Caco-2 (cell line): ENCODE data around the gene IL33. TPM values are rescaled to one million over a fixed set of nuclear protein-coding genes. Genes with fewer than 3 reads are reported as not detected.

Source experiments
- BruUV-seq: library from RNA; stranded (reverse); fragments of 400-500 nt; replicated peaks from 2 replicates; lab custom pipeline; 2021; lab: Mats Ljungman, UMichigan
- CTCF ChIA-PET: fragments of 300-600 bp; sonication (Branson Sonifier 250); formaldehyde crosslinking; loops from one replicate; lab custom pipeline; 2022; ENCODE audit warnings: antibody characterized with exemption; lab: Charles Lee
- POLR2A ChIA-PET: fragments of 300-600 bp; sonication (Branson Sonifier 250); formaldehyde crosslinking; loops from one replicate; lab custom pipeline; 2022; ENCODE audit warnings: antibody characterized with exemption; lab: Charles Lee
- DNase-seq, 2 experiments: peaks; one replicate each; pipeline versions ENCODE4 v3.0.0 to v3.0.0-alpha.2; 2020 to 2022
- H3K27me3 ChIP-seq: replicated peaks from 2 replicates; pipeline ENCODE4 v1.6.0; 2011; ENCODE audit warnings: low read length; ENCODE audit not compliant: control insufficient read depth, insufficient read depth
- H3K36me3 ChIP-seq: 2 replicates; pipeline ENCODE4 v1.5.1; 2011; ENCODE audit warnings: low read length; ENCODE audit not compliant: control insufficient read depth, insufficient read depth
- H3K4me1 ChIP-seq: fragments of 250-450 bp; sonication (Bioruptor Pico); 2 replicates; pipeline ENCODE4 v1.5.1; 2020; ENCODE audit warnings: mild to moderate bottlenecking
- H3K4me3 ChIP-seq: 2 replicates; pipeline ENCODE4 v1.5.1; 2011; ENCODE audit warnings: low read depth, mild to moderate bottlenecking, control low read depth, low read length
- H3K9me3 ChIP-seq: fragments of 250-450 bp; sonication (Bioruptor Pico); 2 replicates; pipeline ENCODE4 v1.5.1; 2020; ENCODE audit warnings: mild to moderate bottlenecking, moderate library complexity
- H3K27ac Mint-ChIP-seq: one replicate; pipeline ENCODE4 v1.8.0; 2022; ENCODE audit warnings: mixed read lengths; ENCODE audit not compliant: unreplicated experiment
- H3K27me3 Mint-ChIP-seq: one replicate; pipeline ENCODE4 v1.8.0; 2022; ENCODE audit warnings: mixed read lengths; ENCODE audit not compliant: insufficient read depth, unreplicated experiment
- H3K36me3 Mint-ChIP-seq: one replicate; pipeline ENCODE4 v1.8.0; 2022; ENCODE audit warnings: mild to moderate bottlenecking, mixed read lengths; ENCODE audit not compliant: insufficient read depth, unreplicated experiment
- H3K4me1 Mint-ChIP-seq: one replicate; pipeline ENCODE4 v1.8.0; 2022; ENCODE audit warnings: low read depth, mixed read lengths; ENCODE audit not compliant: unreplicated experiment
- H3K4me3 Mint-ChIP-seq: one replicate; pipeline ENCODE4 v1.8.0; 2022; ENCODE audit warnings: mild to moderate bottlenecking, moderate library complexity, mixed read lengths; ENCODE audit not compliant: unreplicated experiment
- H3K9me3 Mint-ChIP-seq: one replicate; pipeline ENCODE4 v1.8.0; 2022; ENCODE audit warnings: mixed read lengths; ENCODE audit not compliant: unreplicated experiment
- intact Hi-C: fragments of 100-400 bp; cut with micrococcal nuclease; formaldehyde crosslinking; loops from one replicate; pipeline ENCODE4 v1.10.0; 2022; ENCODE audit not compliant: unreplicated experiment
- total RNA-seq: library from RNA; stranded (reverse); gene quantifications from 2 replicates; pipeline ENCODE4 v1.2.3, GENCODE V29; 2022
- TF ChIP-seq, protein P1 (sequence below), 2 experiments: fragments of 200-600 bp in 1 of 2; IDR thresholded peaks; 1 replicate in 1 of 2; 2 replicates in 1 of 2; pipeline versions ENCODE4 v1.5.1 to v1.8.0; 2011 to 2022; ENCODE audit warnings: antibody characterized with exemption in 1 of 2, control low read depth in 1 of 2, inconsistent platforms in 1 of 2, low read depth in 1 of 2, low read length in 1 of 2, mild to moderate bottlenecking in 1 of 2, moderate library complexity in 1 of 2; ENCODE audit not compliant: insufficient read depth in 1 of 2, severe bottlenecking in 1 of 2, unreplicated experiment in 1 of 2

IL33 gene
- total RNA-seq, 1 experiment from 2014 or later: not detected

GRCh38 chr9:6239048-6239461 lies 23.4 kb downstream of the IL33 start:
- H3K36me3 ChIP-seq: no peaks in the 10 kb centered on the region
- no peaks in the 10 kb centered on the region for H3K27me3 ChIP-seq
- TF ChIP-seq, protein P1, sequence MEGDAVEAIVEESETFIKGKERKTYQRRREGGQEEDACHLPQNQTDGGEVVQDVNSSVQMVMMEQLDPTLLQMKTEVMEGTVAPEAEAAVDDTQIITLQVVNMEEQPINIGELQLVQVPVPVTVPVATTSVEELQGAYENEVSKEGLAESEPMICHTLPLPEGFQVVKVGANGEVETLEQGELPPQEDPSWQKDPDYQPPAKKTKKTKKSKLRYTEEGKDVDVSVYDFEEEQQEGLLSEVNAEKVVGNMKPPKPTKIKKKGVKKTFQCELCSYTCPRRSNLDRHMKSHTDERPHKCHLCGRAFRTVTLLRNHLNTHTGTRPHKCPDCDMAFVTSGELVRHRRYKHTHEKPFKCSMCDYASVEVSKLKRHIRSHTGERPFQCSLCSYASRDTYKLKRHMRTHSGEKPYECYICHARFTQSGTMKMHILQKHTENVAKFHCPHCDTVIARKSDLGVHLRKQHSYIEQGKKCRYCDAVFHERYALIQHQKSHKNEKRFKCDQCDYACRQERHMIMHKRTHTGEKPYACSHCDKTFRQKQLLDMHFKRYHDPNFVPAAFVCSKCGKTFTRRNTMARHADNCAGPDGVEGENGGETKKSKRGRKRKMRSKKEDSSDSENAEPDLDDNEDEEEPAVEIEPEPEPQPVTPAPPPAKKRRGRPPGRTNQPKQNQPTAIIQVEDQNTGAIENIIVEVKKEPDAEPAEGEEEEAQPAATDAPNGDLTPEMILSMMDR (IDR thresholded peaks at IDR 0.05; ENCODE audit: insufficient read depth in 1 of 2, low read depth in 1 of 2, low read length in 1 of 2, severe bottlenecking in 1 of 2, unreplicated experiment in 1 of 2): no peak
- peaks cover 16% of the 10 kb centered on the region for H3K4me1 ChIP-seq
- no TSS peak for BruUV-seq
- H3K9me3 ChIP-seq: 0 out of 2 replicates have a peak, but pooled peaks cover 2% of the 10 kb centered on the region
- Mint-ChIP-seq H3K9me3 (peaks cover 11% of the 10 kb centered on the region), H3K4me1 (peaks cover 13% of the 10 kb centered on the region), H3K27ac (peak overlapping the region; percentile 79), H3K27me3 (no peaks in the 10 kb centered on the region), H3K4me3 (no peak overlapping the region), H3K36me3 (no peaks in the 10 kb centered on the region)
- H3K4me3 ChIP-seq: no peak overlapping the region
- ChIA-PET POLR2A (no interaction called here), CTCF (interaction anchor here (1.0 to 1.1 kb wide), 2 partner anchors 67 to 184 kb away, joined by 3 to 6 read pairs; no protein-coding TSS in a partner anchor)
- intact Hi-C loops: no loop called here
- peak; percentile 29 to 43 for DNase-seq

- Mint-ChIP-seq H3K36me3 (no peaks in the 10 kb centered on the region), H3K9me3 (peaks cover 11% of the 10 kb centered on the region), H3K4me3 (no peak overlapping the region), H3K4me1 (peaks cover 13% of the 10 kb centered on the region), H3K27me3 (no peaks in the 10 kb centered on the region), H3K27ac (peak overlapping the region; percentile 79)
- POLR2A ChIA-PET: no interaction called here
- intact Hi-C loops: no loop called here
- no peaks in the 10 kb centered on the region for H3K36me3 ChIP-seq
- H3K27me3 ChIP-seq: no peaks in the 10 kb centered on the region
- H3K4me3 ChIP-seq: no peak overlapping the region
- DNase-seq: no peak
- peaks cover 16% of the 10 kb centered on the region for H3K4me1 ChIP-seq
- 0 out of 2 replicates have a peak, but pooled peaks cover 2% of the 10 kb centered on the region for H3K9me3 ChIP-seq
- TF ChIP-seq, protein P1 (IDR thresholded peaks at IDR 0.05; ENCODE audit: insufficient read depth in 1 of 2, low read depth in 1 of 2, low read length in 1 of 2, severe bottlenecking in 1 of 2, unreplicated experiment in 1 of 2): no peak
- BruUV-seq: no TSS peak
- CTCF ChIA-PET: interaction anchor here (1.0 kb wide), 1 partner anchor 185 kb away, joined by 6 read pairs; no protein-coding TSS in a partner anchor
These were observed 24.1 kb downstream of the IL33 start for GRCh38 chr9:6239694-6240093.

DNA sequence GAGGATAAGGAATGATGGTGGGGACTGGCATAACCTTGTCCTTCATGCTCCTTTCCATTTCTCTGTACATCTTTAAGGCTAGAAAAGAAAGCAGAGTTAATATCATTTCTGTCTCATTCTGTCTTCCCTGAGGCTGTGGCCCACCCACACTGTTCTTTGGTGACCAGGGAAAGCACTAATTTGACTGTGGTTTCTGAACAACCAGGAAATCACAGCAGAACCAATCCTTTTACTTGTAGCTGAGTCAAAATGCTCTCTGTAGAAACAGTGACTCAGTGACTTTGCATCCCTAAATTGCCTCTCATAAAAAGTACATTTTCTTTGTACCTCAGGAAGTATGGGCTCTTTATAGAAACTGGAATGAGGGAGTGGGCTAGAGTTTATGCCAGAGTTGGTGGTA lies 28.1 kb downstream of the IL33 start:
- Histone ChIP-seq H3K36me3 (no peaks in the 10 kb centered on the region), H3K27me3 (no peaks in the 10 kb centered on the region), H3K9me3 (0 out of 2 replicates have a peak, but pooled peaks cover 2% of the 10 kb centered on the region), H3K4me3 (no peak overlapping the region), H3K4me1 (peaks cover 11% of the 10 kb centered on the region)
- Mint-ChIP-seq H3K4me1 (peaks cover 12% of the 10 kb centered on the region), H3K36me3 (no peaks in the 10 kb centered on the region), H3K27ac (no peak overlapping the region), H3K4me3 (no peak overlapping the region), H3K27me3 (no peaks in the 10 kb centered on the region), H3K9me3 (peaks cover 21% of the 10 kb centered on the region)
- DNase-seq: no peak
- CTCF ChIA-PET: no interaction called here
- BruUV-seq: no TSS peak
- POLR2A ChIA-PET: no interaction called here
- intact Hi-C loops: no loop called here
- TF ChIP-seq, protein P1 (IDR thresholded peaks at IDR 0.05; ENCODE audit: insufficient read depth in 1 of 2, low read depth in 1 of 2, low read length in 1 of 2, severe bottlenecking in 1 of 2, unreplicated experiment in 1 of 2): no peak
